Subcutaneous abdominal adipose tissue (tissue), 5 donors: Measurements from ENCODE around the gene SP2.

Source experiments
- H3K27ac ChIP-seq: one replicate; pipeline ENCODE4 v1.7.0; 2013; ENCODE audit warnings: low read depth, mild to moderate bottlenecking, inconsistent platforms, low read length, moderate library complexity
- H3K27me3 ChIP-seq, 5 donors: one replicate each; pipeline ENCODE4 v1.7.0; 2013; ENCODE audit warnings: low read length in 5 of 5, inconsistent platforms in 1 of 5; ENCODE audit not compliant: control insufficient read depth in 5 of 5, insufficient read depth in 4 of 5
- H3K36me3 ChIP-seq, 5 donors: one replicate each; pipeline ENCODE4 v1.7.0; 2013; ENCODE audit warnings: low read length in 5 of 5; ENCODE audit not compliant: control insufficient read depth in 5 of 5, insufficient read depth in 5 of 5
- H3K4me1 ChIP-seq, 5 donors: one replicate each; pipeline ENCODE4 v1.7.0; 2013; ENCODE audit warnings: low read length in 5 of 5, mild to moderate bottlenecking in 3 of 5, moderate library complexity in 1 of 5; ENCODE audit not compliant: control insufficient read depth in 5 of 5, insufficient read depth in 5 of 5
- H3K4me3 ChIP-seq, 5 donors: one replicate each; pipeline ENCODE4 v1.7.0; 2013; ENCODE audit warnings: low read length in 5 of 5, low read depth in 1 of 5
- H3K9ac ChIP-seq, 5 donors: one replicate each; pipeline ENCODE4 v1.7.0; 2013; ENCODE audit warnings: low read length in 5 of 5, mild to moderate bottlenecking in 4 of 5, moderate library complexity in 3 of 5
- H3K9me3 ChIP-seq, 5 donors: one replicate each; pipeline ENCODE4 v1.7.0; 2013; ENCODE audit warnings: low read length in 5 of 5; ENCODE audit not compliant: control insufficient read depth in 5 of 5
- donor health status: healthy.
- donor health status: healthy.
- donor health status: healthy.
- donor health status: healthy.
- donor health status: healthy.

Gene SP2

DNA sequence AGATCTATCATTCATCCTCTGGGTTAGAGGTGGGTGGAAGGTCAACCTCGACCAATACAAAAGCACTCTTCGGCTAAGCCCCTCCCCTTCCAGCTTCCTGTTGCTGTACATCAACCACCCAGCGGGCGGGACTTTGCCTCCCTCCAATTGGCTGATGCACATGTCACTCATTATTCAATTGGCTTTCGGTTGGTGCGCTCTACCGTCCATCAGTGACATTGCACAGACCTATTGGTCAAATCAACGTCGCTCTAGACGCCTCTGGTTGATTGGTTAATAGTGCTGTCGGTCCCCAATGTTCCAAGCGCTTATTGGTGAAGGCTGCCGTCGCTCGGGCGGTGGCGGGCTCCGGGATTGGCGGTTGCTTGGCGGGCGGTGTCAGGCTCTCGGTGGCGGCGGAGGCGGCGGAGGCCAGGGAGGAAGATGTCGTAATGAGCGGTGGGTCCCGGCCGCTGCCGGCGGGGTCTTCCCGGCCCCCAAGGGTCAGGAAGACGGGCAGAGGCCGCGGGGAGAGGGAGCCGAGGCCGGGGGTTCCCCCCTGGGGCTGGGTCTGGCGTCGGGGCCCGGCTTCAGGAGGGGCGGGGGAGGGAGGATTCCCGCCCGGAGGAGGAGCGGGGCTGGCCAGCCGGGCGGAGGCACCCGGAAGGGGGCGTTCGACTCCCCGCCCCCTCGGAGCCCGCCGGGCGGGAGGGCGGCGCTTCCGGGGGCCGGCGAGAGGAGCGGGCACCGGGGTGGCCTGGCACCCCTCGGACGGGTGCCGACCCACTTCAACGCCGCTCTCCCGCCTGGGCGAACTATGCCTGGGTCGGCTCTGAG, at the start of gene SP2:
Gene SP2, plus strand, starts transcription at position 381 of the 816 bp plus-strand sequence. Its CDS starts 51 bp downstream, at position 432.
- peak within 1 kb of the TSS; percentile 90 to 99 (median 97) for H3K4me3 ChIP-seq

DNA sequence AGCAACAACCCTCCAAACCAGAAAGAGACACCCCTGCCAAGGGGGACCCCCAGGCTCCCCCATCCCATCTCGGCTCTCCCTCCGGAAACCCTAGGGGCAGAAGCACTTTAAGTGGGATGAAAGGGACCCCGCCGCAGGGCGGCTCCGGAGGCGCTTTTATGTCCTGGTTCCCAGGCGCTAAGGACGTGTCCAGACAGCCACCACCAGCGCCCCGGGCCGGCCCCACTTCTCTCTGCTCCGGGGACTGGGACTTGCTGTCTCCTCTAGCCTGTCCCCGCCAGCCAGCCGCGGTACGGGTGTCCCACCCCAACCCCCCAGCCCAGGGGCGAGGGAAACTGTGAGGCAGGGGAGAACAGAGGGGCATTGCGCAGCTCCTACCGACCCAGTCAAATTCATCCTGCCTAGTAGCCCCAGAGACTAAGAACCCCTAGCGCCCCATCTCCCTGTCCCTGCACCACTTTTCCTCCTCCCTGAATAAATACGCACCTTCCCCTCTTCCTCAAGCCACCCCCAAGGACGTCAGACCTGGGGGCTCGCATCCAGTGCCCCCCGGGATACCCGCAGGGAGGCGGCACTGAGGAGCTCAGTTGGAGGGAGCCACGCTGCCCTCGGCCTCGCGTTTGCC, 49.2 kb upstream of the SP2 start:
- H3K4me1 ChIP-seq: peaks cover 0 to 21% (median 15%) of the 10 kb centered on the region in 5 donors

More for the DNA sequence above, at the start of gene SP2:
- Histone ChIP-seq H3K27ac (peak within 1 kb of the TSS; percentile 96), H3K4me1 (peaks cover 5 to 52% (median 43%) of the 10 kb centered on the region in 5 donors), H3K9me3 (no peaks in the 10 kb centered on the region), H3K27me3 (no peaks in the 10 kb centered on the region), H3K36me3 (peaks cover 0 to 2% (median 0%) of the 10 kb centered on the region in 5 donors), H3K9ac (peak within 1 kb of the TSS; percentile 81 to 100 (median 97))

DNA sequence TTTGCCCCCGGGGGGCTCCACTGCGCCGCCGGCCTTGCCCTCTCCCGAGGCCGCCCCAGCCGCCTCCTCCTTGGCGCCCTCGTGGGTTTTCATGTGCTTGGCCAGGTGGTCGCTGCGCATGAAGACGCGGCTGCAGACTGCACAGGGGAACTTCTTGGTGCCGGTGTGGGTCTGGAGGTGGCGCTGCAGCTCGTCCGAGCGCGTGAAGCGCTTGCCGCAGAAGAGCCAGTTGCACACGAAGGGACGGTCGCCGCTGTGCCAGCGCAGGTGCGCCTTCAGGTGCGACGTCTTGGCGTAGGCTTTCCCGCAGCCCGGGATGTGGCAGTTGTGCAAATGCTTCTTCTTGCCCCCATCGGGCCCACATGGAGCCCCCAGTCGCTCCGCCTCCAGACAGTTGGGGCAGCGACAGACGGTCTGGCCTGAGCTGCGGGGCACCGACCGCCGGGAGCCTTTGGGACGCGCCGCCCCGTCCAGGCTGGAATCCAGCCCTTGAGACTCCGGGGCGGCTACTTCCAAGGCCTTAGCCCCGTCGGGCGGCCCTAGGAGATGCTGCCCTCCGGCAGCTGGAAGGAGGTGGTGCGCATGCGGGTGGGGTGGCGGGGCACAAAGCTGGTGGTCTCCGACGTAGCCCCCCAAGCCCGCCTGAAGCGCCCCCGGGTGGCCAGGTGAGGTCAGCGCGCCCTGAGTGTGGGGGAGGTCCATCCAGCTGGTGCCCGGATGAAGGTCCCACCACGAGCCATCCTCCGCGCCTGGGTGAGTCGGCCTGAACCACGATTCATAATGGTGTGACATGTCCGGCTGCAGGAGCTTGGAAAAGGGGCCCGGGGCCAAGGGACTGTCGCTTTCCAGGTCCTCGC, 48.5 kb upstream of the SP2 start:
- no peaks in the 10 kb centered on the region for H3K36me3 ChIP-seq
- no peak overlapping the region for H3K4me3 ChIP-seq
- no peak overlapping the region for H3K27ac ChIP-seq
- no peak overlapping the region for H3K9ac ChIP-seq
- peaks cover 31 to 62% (median 53%) of the 10 kb centered on the region in 5 donors for H3K27me3 ChIP-seq
- no peaks in the 10 kb centered on the region for H3K9me3 ChIP-seq
- peaks cover 0 to 21% (median 15%) of the 10 kb centered on the region in 5 donors for H3K4me1 ChIP-seq

More for the DNA sequence above, 49.2 kb upstream of the SP2 start:
- Histone ChIP-seq H3K27ac (no peak overlapping the region), H3K9me3 (no peaks in the 10 kb centered on the region), H3K27me3 (peaks cover 28 to 55% (median 46%) of the 10 kb centered on the region in 5 donors), H3K4me3 (no peak overlapping the region), H3K9ac (no peak overlapping the region), H3K36me3 (no peaks in the 10 kb centered on the region)

DNA sequence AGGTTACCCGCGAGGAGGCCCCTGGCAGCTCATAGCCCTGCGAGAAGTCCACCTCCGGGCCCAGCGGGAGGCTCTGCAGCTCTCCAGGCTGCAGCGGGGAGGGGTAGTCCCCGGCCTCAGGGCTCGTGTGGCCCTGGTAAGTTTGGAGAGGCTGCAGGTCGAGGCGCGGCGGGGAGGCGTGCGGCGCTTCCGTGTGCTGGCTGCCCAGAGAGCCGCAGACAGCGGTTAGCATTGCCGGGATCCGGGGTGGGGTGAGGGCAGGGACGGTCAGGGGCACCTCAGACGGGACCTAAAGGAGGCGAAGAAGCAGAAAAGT, 47.9 kb upstream of the SP2 start:
- H3K27me3 ChIP-seq: peaks cover 36 to 68% (median 59%) of the 10 kb centered on the region in 5 donors

DNA sequence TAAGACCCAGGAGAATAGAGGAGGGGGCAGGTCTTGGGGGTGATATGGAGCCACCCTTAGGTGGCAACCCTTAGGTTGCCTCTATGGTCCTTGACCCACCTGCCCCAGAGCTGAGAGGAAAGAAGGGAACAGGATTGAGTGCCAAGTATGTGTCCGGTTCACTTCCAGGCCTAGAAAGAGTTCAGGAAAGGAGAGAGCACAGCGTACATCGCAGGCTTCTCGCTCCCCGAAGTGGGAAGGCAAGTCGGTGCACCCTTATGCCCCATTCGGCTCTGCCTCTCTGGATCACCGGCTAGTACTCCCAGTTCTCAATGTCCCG, 45.7 kb upstream of the SP2 start:
- no peaks in the 10 kb centered on the region for H3K36me3 ChIP-seq
- no peaks in the 10 kb centered on the region for H3K9me3 ChIP-seq
- H3K27me3 ChIP-seq: peaks cover 52 to 87% (median 75%) of the 10 kb centered on the region in 5 donors
- peaks cover 0 to 18% (median 15%) of the 10 kb centered on the region in 5 donors for H3K4me1 ChIP-seq
- peak overlapping the region in 2 of 5 donors; percentile 11 to 53 for H3K9ac ChIP-seq
- no peak overlapping the region for H3K27ac ChIP-seq
- H3K4me3 ChIP-seq: peak overlapping the region in 2 of 5 donors; percentile 37 to 45

More for the DNA sequence above, 47.9 kb upstream of the SP2 start:
- H3K27ac ChIP-seq: no peak overlapping the region
- no peak overlapping the region for H3K4me3 ChIP-seq
- no peak overlapping the region for H3K9ac ChIP-seq
- peaks cover 0 to 18% (median 15%) of the 10 kb centered on the region in 5 donors for H3K4me1 ChIP-seq
- H3K36me3 ChIP-seq: no peaks in the 10 kb centered on the region
- no peaks in the 10 kb centered on the region for H3K9me3 ChIP-seq

DNA sequence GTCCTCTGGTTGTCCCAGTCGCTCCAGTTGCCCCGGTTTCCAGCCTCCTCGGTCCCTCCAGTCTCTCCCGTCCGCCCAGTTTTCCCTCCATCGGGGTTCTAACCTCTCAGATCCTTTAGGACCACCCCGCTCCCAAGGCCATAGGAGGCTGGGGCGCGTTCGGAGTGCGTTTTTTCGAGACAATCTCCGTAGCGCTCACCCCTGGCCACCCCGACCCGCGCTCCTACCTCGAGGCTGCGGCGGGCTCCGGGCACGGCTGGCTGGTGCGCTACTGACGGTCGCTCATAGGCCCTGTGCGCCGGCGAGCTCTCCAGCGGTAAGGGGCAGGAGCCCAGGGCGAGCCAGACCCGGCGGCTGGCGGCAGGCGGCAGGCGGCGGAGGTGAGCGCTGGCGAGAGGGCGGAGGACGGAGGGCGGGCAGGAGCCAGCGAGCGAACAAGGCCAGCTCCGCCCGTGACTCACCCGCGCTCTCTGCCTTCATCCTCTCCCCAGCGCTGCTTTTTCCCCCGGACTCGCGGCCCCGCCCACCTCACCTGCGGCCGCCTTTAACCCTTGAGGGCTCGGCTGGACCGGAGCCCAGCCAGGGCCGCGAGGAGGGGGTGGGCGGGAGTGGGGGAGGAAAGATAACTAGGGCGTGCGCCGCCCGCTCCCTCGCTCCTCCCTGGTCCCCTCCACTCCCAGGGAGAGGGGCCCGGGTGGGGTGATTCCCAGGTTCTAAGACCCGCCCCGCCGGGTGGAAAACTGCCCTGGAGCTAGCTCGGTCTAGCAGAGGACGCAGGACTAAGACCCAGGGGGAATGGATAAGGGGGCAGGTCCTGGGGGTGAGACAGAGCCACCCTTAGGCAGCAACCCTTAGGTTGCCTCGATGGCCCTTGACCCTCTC, 45.1 kb upstream of the SP2 start, which contains the start of gene SP6:
Gene SP6, minus strand, starts transcription at position 472 of the 882 bp plus-strand sequence. CDS start 2,734 bp downstream, outside the sequence.
- no peak within 1 kb of the TSS for H3K27ac ChIP-seq
- no peaks in the 10 kb centered on the region for H3K36me3 ChIP-seq
- H3K27me3 ChIP-seq: peaks cover 52 to 86% (median 78%) of the 10 kb centered on the region in 5 donors
- peak within 1 kb of the TSS in 3 of 5 donors; percentile 24 to 45 (median 37) for H3K4me3 ChIP-seq
- no peaks in the 10 kb centered on the region for H3K9me3 ChIP-seq
- H3K9ac ChIP-seq: peak within 1 kb of the TSS in 2 of 5 donors; percentile 11 to 53
- H3K4me1 ChIP-seq: peaks cover 0 to 24% (median 19%) of the 10 kb centered on the region in 5 donors

DNA sequence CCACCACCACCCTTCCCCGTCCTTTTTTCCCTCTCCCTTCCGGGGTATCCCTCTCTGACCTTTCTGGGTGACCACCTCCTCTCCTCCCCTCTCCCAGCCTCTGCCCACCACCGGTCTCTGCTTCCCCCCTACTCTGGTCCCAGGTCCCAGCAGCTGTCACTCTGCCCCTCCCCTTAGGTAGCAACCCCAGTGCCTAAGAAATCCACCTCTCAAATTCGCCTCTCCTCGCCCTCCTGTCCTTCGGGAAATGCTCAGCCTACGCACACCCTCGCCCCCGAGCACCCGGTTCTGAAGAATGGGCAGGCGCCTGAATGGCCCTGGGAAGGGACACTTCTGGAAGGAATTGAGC, 44.3 kb upstream of the SP2 start:
- Histone ChIP-seq H3K27ac (no peak overlapping the region), H3K9me3 (no peaks in the 10 kb centered on the region), H3K4me3 (no peak overlapping the region), H3K9ac (no peak overlapping the region), H3K27me3 (peaks cover 48 to 80% (median 77%) of the 10 kb centered on the region in 5 donors), H3K4me1 (peaks cover 0 to 32% (median 20%) of the 10 kb centered on the region in 5 donors), H3K36me3 (no peaks in the 10 kb centered on the region)

DNA sequence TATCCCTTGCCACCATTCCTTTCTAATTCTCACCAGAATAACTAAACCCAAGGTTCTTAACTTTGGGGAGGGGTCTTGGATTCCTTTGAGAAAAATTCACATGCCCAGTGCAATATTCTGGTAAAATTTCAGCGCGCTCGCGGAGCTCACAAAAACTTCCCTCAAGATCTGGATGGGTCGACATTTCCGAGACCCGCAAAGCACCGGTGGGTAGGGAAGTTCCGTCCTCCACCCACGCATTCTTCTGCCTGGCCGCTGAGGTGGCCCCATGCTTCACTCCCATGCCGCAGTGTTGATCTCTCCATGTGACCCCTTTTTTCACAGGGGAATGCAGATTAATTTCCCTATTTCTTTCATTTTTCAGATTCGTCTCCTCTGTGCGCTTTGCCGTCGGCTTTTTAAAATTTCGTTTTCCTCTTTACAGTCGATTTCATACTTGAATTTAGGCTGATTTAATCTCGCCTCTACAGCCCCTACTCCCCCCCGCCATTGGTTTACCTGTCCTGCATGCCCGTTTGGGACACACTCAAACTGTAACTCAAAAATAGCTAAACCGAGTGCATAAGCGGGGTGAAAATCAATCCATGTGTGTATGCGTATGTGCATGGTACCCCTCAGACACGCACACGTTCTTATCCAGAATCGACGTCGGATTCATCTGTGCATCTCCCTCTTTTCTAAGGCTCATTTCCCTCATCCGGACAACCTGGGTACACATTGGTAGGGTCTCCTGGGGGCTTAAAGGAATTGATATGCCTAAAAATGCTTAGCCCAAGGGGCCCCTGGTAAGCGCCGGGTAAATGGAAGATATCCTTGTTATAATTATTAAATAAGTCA, 43.7 kb upstream of the SP2 start:
- Histone ChIP-seq H3K27ac (no peak overlapping the region), H3K4me3 (no peak overlapping the region), H3K36me3 (no peaks in the 10 kb centered on the region), H3K9me3 (no peaks in the 10 kb centered on the region), H3K4me1 (peaks cover 0 to 28% (median 18%) of the 10 kb centered on the region in 5 donors), H3K27me3 (peaks cover 43 to 79% (median 72%) of the 10 kb centered on the region in 5 donors), H3K9ac (no peak overlapping the region)
